Uterus (tissue), 2 donors: ENCODE results near the gene ZNF71.

Experiments used
- POLR2A ChIP-seq, 2 donors: fragments of 450-650 bp; IDR thresholded peaks; one replicate each; pipeline ENCODE4 v1.6.1; 2016; ENCODE audit warnings: antibody characterized with exemption in 2 of 2, mild to moderate bottlenecking in 1 of 2, moderate library complexity in 1 of 2
- TF ChIP-seq, protein P1 (sequence below), 4 experiments: fragments of 200-600 bp in 2 of 4; fragments of 450-650 bp in 2 of 4; sonication (generic) in 2 of 4; IDR thresholded peaks; one replicate each; pipeline ENCODE4 v1.5.1; 2016 to 2019; ENCODE audit warnings: antibody characterized with exemption in 4 of 4, mild to moderate bottlenecking in 2 of 4, moderate library complexity in 1 of 4

DNA sequence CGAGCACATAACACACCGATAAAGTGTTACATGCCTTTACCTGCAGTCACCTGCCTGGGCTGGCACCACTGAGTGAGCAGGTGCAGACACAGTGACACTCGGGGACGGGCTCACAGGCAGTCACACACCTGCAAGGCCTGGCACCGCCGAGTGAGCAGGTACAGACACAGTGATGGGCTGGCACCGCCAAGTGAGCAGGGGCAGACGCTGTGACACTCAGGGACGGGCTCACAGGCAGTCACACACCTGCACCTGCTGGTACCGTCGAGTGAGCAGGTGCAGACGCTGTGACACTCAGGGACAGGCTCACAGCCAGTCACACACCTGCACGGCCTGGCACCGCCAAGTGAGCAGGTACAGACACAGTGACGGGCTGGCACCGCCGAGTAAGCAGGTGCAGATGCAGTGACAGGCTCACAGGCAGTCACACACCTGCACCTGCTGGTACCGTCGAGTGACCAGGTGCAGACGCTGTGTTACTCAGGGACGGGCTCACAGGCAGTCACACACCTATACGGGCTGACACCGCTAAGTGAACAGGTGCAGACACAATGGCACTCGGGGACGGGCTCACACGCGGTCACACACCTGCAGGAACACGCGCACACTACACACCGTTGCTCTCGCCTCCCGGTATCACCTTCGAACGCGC lies 76.0 kb downstream of the ZNF71 start:
- TF ChIP-seq POLR2A (IDR thresholded peaks at IDR 0.05): no peak
- TF ChIP-seq, protein P1, sequence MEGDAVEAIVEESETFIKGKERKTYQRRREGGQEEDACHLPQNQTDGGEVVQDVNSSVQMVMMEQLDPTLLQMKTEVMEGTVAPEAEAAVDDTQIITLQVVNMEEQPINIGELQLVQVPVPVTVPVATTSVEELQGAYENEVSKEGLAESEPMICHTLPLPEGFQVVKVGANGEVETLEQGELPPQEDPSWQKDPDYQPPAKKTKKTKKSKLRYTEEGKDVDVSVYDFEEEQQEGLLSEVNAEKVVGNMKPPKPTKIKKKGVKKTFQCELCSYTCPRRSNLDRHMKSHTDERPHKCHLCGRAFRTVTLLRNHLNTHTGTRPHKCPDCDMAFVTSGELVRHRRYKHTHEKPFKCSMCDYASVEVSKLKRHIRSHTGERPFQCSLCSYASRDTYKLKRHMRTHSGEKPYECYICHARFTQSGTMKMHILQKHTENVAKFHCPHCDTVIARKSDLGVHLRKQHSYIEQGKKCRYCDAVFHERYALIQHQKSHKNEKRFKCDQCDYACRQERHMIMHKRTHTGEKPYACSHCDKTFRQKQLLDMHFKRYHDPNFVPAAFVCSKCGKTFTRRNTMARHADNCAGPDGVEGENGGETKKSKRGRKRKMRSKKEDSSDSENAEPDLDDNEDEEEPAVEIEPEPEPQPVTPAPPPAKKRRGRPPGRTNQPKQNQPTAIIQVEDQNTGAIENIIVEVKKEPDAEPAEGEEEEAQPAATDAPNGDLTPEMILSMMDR (IDR thresholded peaks at IDR 0.05): no peak
